ENCODE results near the gene POLR2E.

DNA sequence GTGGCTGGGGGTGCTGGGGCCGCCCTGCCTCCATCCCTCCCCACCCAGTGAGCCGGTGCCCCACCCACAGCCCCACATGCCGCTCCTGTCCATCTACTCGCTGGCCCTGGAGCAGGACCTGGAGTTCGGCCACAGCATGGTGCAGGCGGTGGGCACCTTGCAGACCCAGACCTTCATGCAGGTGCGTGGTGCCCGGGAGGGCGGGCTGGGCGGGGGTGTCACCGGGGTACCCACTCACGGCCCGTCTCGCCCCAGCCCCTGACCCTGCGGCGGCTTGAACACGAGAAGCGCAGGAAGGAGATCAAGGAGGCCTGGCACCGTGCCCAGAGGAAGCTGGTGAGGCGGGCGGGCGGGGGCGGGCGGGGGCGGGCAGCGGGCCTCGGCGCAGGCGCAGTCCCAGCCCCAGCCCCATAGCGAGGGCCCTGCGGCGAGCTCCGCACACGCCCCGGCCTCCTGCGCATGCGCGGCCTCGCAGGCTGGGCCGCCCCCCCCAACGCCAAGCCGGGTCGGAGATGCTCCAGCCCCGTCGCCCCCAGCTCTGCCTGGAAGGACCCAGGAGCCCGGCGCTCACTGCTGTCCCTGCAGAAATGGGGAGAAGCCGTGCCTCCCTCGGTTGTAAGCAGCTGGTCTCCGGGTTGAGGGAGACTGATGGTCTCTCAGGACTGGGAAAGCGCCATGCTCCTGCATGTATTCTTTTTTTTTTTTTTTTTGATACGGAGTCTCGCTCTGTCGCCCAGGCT, 20.5 kb downstream of the POLR2E start:
- TF ChIP-seq, protein P1, sequence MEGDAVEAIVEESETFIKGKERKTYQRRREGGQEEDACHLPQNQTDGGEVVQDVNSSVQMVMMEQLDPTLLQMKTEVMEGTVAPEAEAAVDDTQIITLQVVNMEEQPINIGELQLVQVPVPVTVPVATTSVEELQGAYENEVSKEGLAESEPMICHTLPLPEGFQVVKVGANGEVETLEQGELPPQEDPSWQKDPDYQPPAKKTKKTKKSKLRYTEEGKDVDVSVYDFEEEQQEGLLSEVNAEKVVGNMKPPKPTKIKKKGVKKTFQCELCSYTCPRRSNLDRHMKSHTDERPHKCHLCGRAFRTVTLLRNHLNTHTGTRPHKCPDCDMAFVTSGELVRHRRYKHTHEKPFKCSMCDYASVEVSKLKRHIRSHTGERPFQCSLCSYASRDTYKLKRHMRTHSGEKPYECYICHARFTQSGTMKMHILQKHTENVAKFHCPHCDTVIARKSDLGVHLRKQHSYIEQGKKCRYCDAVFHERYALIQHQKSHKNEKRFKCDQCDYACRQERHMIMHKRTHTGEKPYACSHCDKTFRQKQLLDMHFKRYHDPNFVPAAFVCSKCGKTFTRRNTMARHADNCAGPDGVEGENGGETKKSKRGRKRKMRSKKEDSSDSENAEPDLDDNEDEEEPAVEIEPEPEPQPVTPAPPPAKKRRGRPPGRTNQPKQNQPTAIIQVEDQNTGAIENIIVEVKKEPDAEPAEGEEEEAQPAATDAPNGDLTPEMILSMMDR (IDR thresholded peaks at IDR 0.05): no peak
- no peak for TF ChIP-seq POLR2A (IDR thresholded peaks at IDR 0.05)

Measured in prostate gland (tissue), 2 donors.